Astrocyte of the spinal cord (primary cell): ENCODE measurements around the gene DOCK9.
"Not testable (repeated sequence)": the region's sequence is repeated elsewhere in the genome, so short reads cannot be mapped to it uniquely, and the experiment has no call there.

Source experiments
- DNase-seq: peaks from one replicate; pipeline ENCODE4 v3.0.0; 2011; ENCODE audit warnings: low read depth, low spot score
- H3K4me3 ChIP-seq: 2 replicates; pipeline ENCODE4 v1.5.1; 2011; ENCODE audit warnings: low read depth, mild to moderate bottlenecking, low read length, moderate library complexity
- CTCF ChIP-seq: IDR thresholded peaks from 2 replicates; pipeline ENCODE4 v1.5.1; 2012; ENCODE audit warnings: low read depth, mild to moderate bottlenecking, low read length, inconsistent platforms
- in situ Hi-C: cut with HindIII; loops from 2 replicates; pipeline ENCODE4 v1.10.0; 2017; ENCODE audit warnings: low sequenced_read_pairs

DOCK9 gene

GRCh38 chr13:98897706-98898105, 80.2 kb downstream of the DOCK9 start:
- H3K4me3 ChIP-seq, result no peak overlapping the region
- no peak for DNase-seq
- no peak for TF ChIP-seq CTCF
- in situ Hi-C loops, result no loop called here

GRCh38 chr13:98896868-98897144, 81.1 kb downstream of the DOCK9 start:
- in situ Hi-C loops, result no loop called here
- H3K4me3 ChIP-seq, result no peak overlapping the region
- no peak for DNase-seq
- TF ChIP-seq CTCF, result no peak

- in situ Hi-C loops, result no loop called here
- TF ChIP-seq CTCF, result no peak
- no peak overlapping the region for H3K4me3 ChIP-seq
Observed at GRCh38 chr13:98896083-98896867, 81.6 kb downstream of the DOCK9 start.

GRCh38 chr13:98894814-98895213, 83.0 kb downstream of the DOCK9 start:
- H3K4me3 ChIP-seq, in situ Hi-C loops, DNase-seq: not testable (repeated sequence)

More at GRCh38 chr13:98896083-98896867, 81.6 kb downstream of the DOCK9 start:
- no peak for DNase-seq

GRCh38 chr13:98893371-98893770, 84.5 kb downstream of the DOCK9 start:
- TF ChIP-seq CTCF, result no peak
- no peak overlapping the region for H3K4me3 ChIP-seq
- DNase-seq, result no peak
- in situ Hi-C loops, result no loop called here

- H3K4me3 ChIP-seq, result no peak overlapping the region
- no peak for TF ChIP-seq CTCF
- in situ Hi-C loops, result no loop called here
- DNase-seq, result no peak
Observed at GRCh38 chr13:98892821-98893220, 85.0 kb downstream of the DOCK9 start.

GRCh38 chr13:98892077-98892476, 85.8 kb downstream of the DOCK9 start:
- no peak for TF ChIP-seq CTCF
- in situ Hi-C loops, result no loop called here
- no peak for DNase-seq
- H3K4me3 ChIP-seq, result no peak overlapping the region
